H1 (cell line): ENCODE data around the gene APOL4. TPM values are rescaled to one million over a fixed set of nuclear protein-coding genes. Genes with fewer than 3 reads are reported as not detected.

Source experiments
- CTCF ChIA-PET: fragments of 300-600 bp; sonication (Branson Sonifier 250); formaldehyde crosslinking; loops from one replicate; lab custom pipeline; 2021; ENCODE audit not compliant: partially characterized antibody; lab: Charles Lee
- POLR2A ChIA-PET: fragments of 300-600 bp; sonication (Branson Sonifier 250); formaldehyde crosslinking; loops from one replicate; lab custom pipeline; 2021; ENCODE audit warnings: inconsistent platforms; ENCODE audit not compliant: partially characterized antibody; lab: Charles Lee
- DNase-seq, 2 experiments: peaks; one replicate each; pipeline versions ENCODE4 v3.0.0 to v3.0.0-alpha.2; 2010 to 2022; ENCODE audit warnings: low spot score in 2 of 2, low read depth in 1 of 2, mixed read lengths in 1 of 2
- FAIRE-seq: peaks from 2 replicates; lab custom pipeline; 2011; peaks lifted over from hg19 to GRCh38; lab: Jason Lieb, UNC
- H2AFZ ChIP-seq: 2 replicates; pipeline ENCODE4 v1.8.1; 2012; ENCODE audit warnings: low read length, inconsistent platforms
- H2AK5ac ChIP-seq: 2 replicates; pipeline ENCODE4 v1.6.1; 2013; ENCODE audit warnings: low read depth, low read length
- H2BK120ac ChIP-seq: replicated peaks from 2 replicates; pipeline ENCODE3; 2013; ENCODE audit warnings: low read depth, low read length, inconsistent platforms
- H2BK12ac ChIP-seq: 2 replicates; pipeline ENCODE4 v1.6.1; 2013; ENCODE audit warnings: low read depth, low read length
- H2BK15ac ChIP-seq: 2 replicates; pipeline ENCODE4 v1.6.1; 2013; ENCODE audit warnings: low read length
- H2BK20ac ChIP-seq: 2 replicates; pipeline ENCODE4 v1.6.1; 2013; ENCODE audit warnings: low read length
- H2BK5ac ChIP-seq: 2 replicates; pipeline ENCODE4 v1.6.1; 2013; ENCODE audit warnings: low read depth, low read length
- H3K14ac ChIP-seq: 2 replicates; pipeline ENCODE4 v1.6.1; 2013; ENCODE audit warnings: inconsistent platforms; ENCODE audit not compliant: insufficient read length
- H3K18ac ChIP-seq: 2 replicates; pipeline ENCODE4 v1.6.1; 2013; ENCODE audit warnings: low read length; ENCODE audit errors: extremely low read depth
- H3K23ac ChIP-seq: 2 replicates; pipeline ENCODE4 v1.6.1; 2013; ENCODE audit warnings: inconsistent platforms; ENCODE audit not compliant: insufficient read length
- H3K23me2 ChIP-seq: 2 replicates; pipeline ENCODE4 v1.6.1; 2013; ENCODE audit warnings: low read depth, low read length
- H3K27ac ChIP-seq: 2 replicates; pipeline ENCODE4 v1.6.1; 2011; ENCODE audit warnings: low read depth, low read length, inconsistent platforms
- H3K27me3 ChIP-seq, 4 experiments: replicated peaks in 1 of 4; 1 replicate in 1 of 4; 2 replicates in 3 of 4; pipeline versions ENCODE4 v1.6.1 to v1.8.1; 2011 to 2013; ENCODE audit warnings: low read length in 3 of 4, mild to moderate bottlenecking in 3 of 4, inconsistent platforms in 2 of 4, mixed read lengths in 2 of 4, moderate library complexity in 1 of 4; ENCODE audit not compliant: control insufficient read depth in 3 of 4, insufficient read depth in 3 of 4; ENCODE audit errors: extremely low read depth in 1 of 4
- H3K36me3 ChIP-seq, 4 experiments: 2 replicates each; pipeline versions ENCODE4 v1.6.1 to v1.8.1; 2011 to 2013; ENCODE audit warnings: mild to moderate bottlenecking in 4 of 4, low read length in 3 of 4, moderate library complexity in 2 of 4, control low read depth in 1 of 4, inconsistent platforms in 1 of 4; ENCODE audit not compliant: insufficient read depth in 4 of 4, control insufficient read depth in 2 of 4
- H3K4ac ChIP-seq: replicated peaks from 2 replicates; pipeline ENCODE3; 2013; ENCODE audit warnings: low read length, low read depth, mixed read lengths, inconsistent platforms; ENCODE audit not compliant: insufficient read length
- H3K4me1 ChIP-seq, 4 experiments: replicated peaks in 1 of 4; 1 replicate in 1 of 4; 2 replicates in 3 of 4; pipeline versions ENCODE4 v1.6.1 to v1.8.1; 2011 to 2013; ENCODE audit warnings: low read length in 3 of 4, inconsistent platforms in 2 of 4, mixed read lengths in 1 of 4; ENCODE audit not compliant: insufficient read depth in 4 of 4, control insufficient read depth in 3 of 4
- H3K4me2 ChIP-seq, 2 experiments: 2 replicates each; pipeline versions ENCODE4 v1.6.1 to v1.8.1; 2011 to 2013; ENCODE audit warnings: low read depth in 2 of 2, low read length in 2 of 2, control low read depth in 1 of 2, inconsistent platforms in 1 of 2, mild to moderate bottlenecking in 1 of 2; ENCODE audit not compliant: insufficient read depth in 1 of 2
- H3K4me3 ChIP-seq, 4 experiments: fragments of 200-600, 300-600 bp in 1 of 4; sonication (generic), shearing (Covaris generic), sonication (Bioruptor Twin) in 1 of 4; 2 replicates each; pipeline versions ENCODE4 v1.5.1 to v1.8.1; 2011 to 2016; ENCODE audit warnings: low read length in 4 of 4, low read depth in 3 of 4, control low read depth in 2 of 4, inconsistent platforms in 2 of 4, mild to moderate bottlenecking in 2 of 4, mixed read lengths in 1 of 4, moderate library complexity in 1 of 4; ENCODE audit not compliant: insufficient read depth in 2 of 4; ENCODE audit errors: extremely low read depth in 1 of 4
- H3K56ac ChIP-seq: replicated peaks from 2 replicates; pipeline ENCODE3; 2013; ENCODE audit warnings: low read depth, mild to moderate bottlenecking, mixed read lengths, low read length, inconsistent platforms; ENCODE audit not compliant: insufficient read length
- H3K79me1 ChIP-seq: 2 replicates; pipeline ENCODE4 v1.6.1; 2013; ENCODE audit warnings: low read depth, low read length, control low read depth
- H3K79me2 ChIP-seq, 2 experiments: 2 replicates each; pipeline versions ENCODE4 v1.6.1 to v1.8.1; 2012 to 2013; ENCODE audit warnings: low read length in 2 of 2, mild to moderate bottlenecking in 2 of 2, inconsistent platforms in 1 of 2; ENCODE audit not compliant: insufficient read depth in 2 of 2, control insufficient read depth in 1 of 2
- H3K9ac ChIP-seq, 4 experiments: replicated peaks in 1 of 4; 1 replicate in 1 of 4; 2 replicates in 3 of 4; pipeline versions ENCODE4 v1.6.1 to v1.8.1; 2011 to 2013; ENCODE audit warnings: low read depth in 3 of 4, low read length in 3 of 4, control low read depth in 2 of 4, mild to moderate bottlenecking in 2 of 4, moderate library complexity in 2 of 4, inconsistent platforms in 1 of 4; ENCODE audit errors: extremely low read depth in 1 of 4
- H3K9me3 ChIP-seq, 2 experiments: 2 replicates each; pipeline versions ENCODE4 v1.6.1 to v1.8.1; 2012 to 2013; ENCODE audit warnings: mild to moderate bottlenecking in 2 of 2, moderate library complexity in 2 of 2, control low read depth in 1 of 2, inconsistent platforms in 1 of 2, low read depth in 1 of 2, low read length in 1 of 2, mixed read lengths in 1 of 2; ENCODE audit not compliant: insufficient read depth in 2 of 2
- H4K20me1 ChIP-seq, 2 experiments: replicated peaks in 1 of 2; 2 replicates each; pipeline versions ENCODE3 to v1.8.1; 2011 to 2013; ENCODE audit warnings: inconsistent platforms in 2 of 2, low read length in 2 of 2, mild to moderate bottlenecking in 1 of 2; ENCODE audit not compliant: insufficient read depth in 2 of 2, control insufficient read depth in 1 of 2
- H4K5ac ChIP-seq: 2 replicates; pipeline ENCODE4 v1.6.1; 2013; ENCODE audit warnings: low read length, low read depth, mixed read lengths, inconsistent platforms; ENCODE audit not compliant: insufficient read length
- H4K8ac ChIP-seq: 2 replicates; pipeline ENCODE4 v1.8.0; 2013; ENCODE audit warnings: mild to moderate bottlenecking, moderate library complexity, low read length, inconsistent platforms; ENCODE audit not compliant: insufficient read depth; ENCODE audit errors: extremely low read depth
- H4K91ac ChIP-seq: replicated peaks from 2 replicates; pipeline ENCODE3; 2013; ENCODE audit warnings: low read length, mixed read lengths, inconsistent platforms; ENCODE audit not compliant: insufficient read length
- BRCA1 ChIP-seq: IDR thresholded peaks from 2 replicates; pipeline ENCODE4 v1.6.1; 2012; ENCODE audit warnings: low read depth, low read length, improper control_type of control experiment
- CBX5 ChIP-seq: fragments of 300-800, 300-1000 bp; sonication (generic); IDR thresholded peaks from 2 replicates; pipeline ENCODE4 v1.7.1; 2016; ENCODE audit warnings: antibody characterized with exemption, low read length, low read depth
- FOSL1 ChIP-seq: IDR thresholded peaks from 2 replicates; pipeline ENCODE4 v1.6.1; 2011; ENCODE audit warnings: mild to moderate bottlenecking, low read depth, low read length, moderate library complexity; ENCODE audit not compliant: insufficient read depth
- HDAC2 ChIP-seq, 2 experiments: fragments of 300-600 bp in 1 of 2; sonication (generic) in 1 of 2; IDR thresholded peaks; 2 replicates each; pipeline ENCODE4 v1.6.1; 2011 to 2012; ENCODE audit warnings: low read depth in 2 of 2, low read length in 2 of 2, mild to moderate bottlenecking in 2 of 2, moderate library complexity in 2 of 2, borderline replicate concordance in 1 of 2, inconsistent platforms in 1 of 2
- NANOG ChIP-seq: IDR thresholded peaks from 2 replicates; pipeline ENCODE4 v1.6.1; 2011; ENCODE audit warnings: low read length, low read depth, mild to moderate bottlenecking, inconsistent platforms; ENCODE audit not compliant: insufficient read depth, poor library complexity, severe bottlenecking
- RNF2 ChIP-seq: fragments of 200-900, 300-1000 bp; sonication (generic); IDR thresholded peaks from 2 replicates; pipeline ENCODE4 v1.7.1; 2016; ENCODE audit warnings: borderline replicate concordance, low read depth, mild to moderate bottlenecking, antibody characterized with exemption, low read length; ENCODE audit not compliant: poor library complexity, severe bottlenecking; ENCODE audit errors: missing control alignments
- SAP30 ChIP-seq: fragments of 300-600 bp; sonication (generic); IDR thresholded peaks from 2 replicates; pipeline ENCODE4 v1.7.1; 2012; ENCODE audit warnings: low read length, moderate library complexity, mild to moderate bottlenecking, inconsistent platforms; ENCODE audit not compliant: insufficient read depth, insufficient replicate concordance
- SUZ12 ChIP-seq: fragments of 200-600 bp; sonication (generic); IDR thresholded peaks from 2 replicates; pipeline ENCODE4 v1.6.1; 2012; ENCODE audit warnings: mild to moderate bottlenecking, inconsistent platforms, low read length, moderate library complexity, mixed read lengths
- TAF1 ChIP-seq: IDR thresholded peaks from 2 replicates; pipeline ENCODE4 v1.6.1; 2011; ENCODE audit warnings: mild to moderate bottlenecking, low read depth, low read length
- TAF7 ChIP-seq: optimal IDR thresholded peaks from 2 replicates; pipeline ENCODE3; 2011; ENCODE audit warnings: low read depth, mild to moderate bottlenecking, inconsistent platforms, low read length, moderate library complexity, borderline replicate concordance
- WGBS, 2 experiments: shearing (Covaris generic) in 1 of 2; methylation state at CpG; one replicate each; pipeline versions ENCODE4 v1.1.6 to v1.1.7; 2013 to 2015; ENCODE audit warnings: low lambda C conversion rate in 2 of 2, mixed read lengths in 2 of 2, inconsistent platforms in 1 of 2, low coverage in 1 of 2, missing lambda C conversion rate in 1 of 2; ENCODE audit not compliant: insufficient replicate concordance in 2 of 2, insufficient coverage in 1 of 2, insufficient read length in 1 of 2; ENCODE audit errors: extremely low coverage in 1 of 2, missing lambda C conversion rate in 1 of 2; 5-methylcytosine and 5-hydroxymethylcytosine counted together
- polyA plus RNA-seq, 7 experiments: library from polyadenylated mRNA; depleted of rRNA in 3 of 7; stranded (reverse) in 5 of 7; unstranded in 2 of 7; fragments of >200 nt in 5 of 7; fragments of 200-250 nt in 2 of 7; gene quantifications; 1 replicate in 5 of 7; 2 replicates in 1 of 7; 4 replicates in 1 of 7; pipeline versions ENCODE4 v1.2.1 to v1.2.3, GENCODE V29; 2011 to 2013; ENCODE audit warnings: missing spikeins in 2 of 7, mixed read lengths in 2 of 7
- total RNA-seq: library from RNA; stranded (reverse); fragmentation: NEBNext Ultra II Directional; extraction: Animal tissue kit (Norgen Biotek cat#: 25700); gene quantifications from 2 replicates; pipeline ENCODE4 v1.2.1, GENCODE V29; 2021
- TF ChIP-seq, protein P1 (sequence below): IDR thresholded peaks from 2 replicates; pipeline ENCODE4 v1.6.1; 2011; ENCODE audit warnings: low read depth, mild to moderate bottlenecking, low read length; ENCODE audit not compliant: insufficient read depth

The APOL4 gene
- total and polyA plus RNA-seq, 2 of the 8 experiments (the other 6 are each of a cell fraction or from before 2014, with no cell fraction given), result 0.02 TPM; not detected in 1

DNA sequence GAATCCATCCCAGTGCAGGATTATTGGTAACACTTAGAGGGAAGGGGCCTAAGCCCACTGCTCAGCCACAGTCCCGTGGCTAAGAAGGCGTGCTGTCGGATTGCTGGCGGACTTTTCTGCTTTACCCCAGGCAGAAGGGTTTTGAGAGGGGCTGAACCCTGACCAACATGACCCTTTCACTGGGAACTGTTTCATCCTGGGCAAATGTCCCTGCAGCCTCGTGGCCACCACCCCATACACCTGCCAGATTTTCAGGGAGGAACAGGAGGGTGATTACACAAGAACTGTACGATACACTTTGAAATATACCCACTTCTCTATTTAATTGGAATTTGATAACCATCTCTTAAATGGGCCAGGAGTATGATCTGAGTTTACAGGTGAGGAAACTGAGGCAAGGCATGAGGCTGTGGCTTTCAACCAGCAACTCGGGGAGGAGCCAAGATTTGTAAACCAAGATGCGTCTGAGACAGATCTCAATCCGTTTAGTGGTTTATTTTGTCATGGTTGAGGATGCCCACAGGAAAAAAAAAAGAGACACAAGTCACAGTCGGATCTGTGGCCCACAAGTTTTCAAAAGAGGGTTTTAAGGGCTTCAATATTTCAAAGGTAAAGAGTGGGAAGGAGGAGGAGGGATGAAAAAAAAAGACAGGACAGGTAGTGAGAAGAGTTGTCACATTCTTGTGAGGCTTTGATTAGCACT is 34.9 kb downstream of the APOL4 start:
- Histone ChIP-seq H3K36me3 (peaks cover 0 to 3% (median 0%) of the 10 kb centered on the region in 4 experiments; a peak in 1 of 8 replicates), H3K4me2 (no peak overlapping the region), H3K23me2 (no peaks in the 10 kb centered on the region), H3K9me3 (peaks cover 5% of the 10 kb centered on the region in 2 experiments; a peak in 2 of 4 replicates), H3K4ac (no peak overlapping the region), H3K27ac (no peak overlapping the region), H3K14ac (no peak overlapping the region), H2BK120ac (no peak overlapping the region), H3K27me3 (no peaks in the 10 kb centered on the region), H4K8ac (no peak overlapping the region), H3K9ac (no peak overlapping the region), H3K56ac (no peak overlapping the region), H2BK20ac (no peak overlapping the region), H2BK15ac (no peak overlapping the region), H2BK5ac (no peak overlapping the region), H3K79me1 (no peaks in the 10 kb centered on the region), H2AFZ (no peak overlapping the region), H4K20me1 (no peaks in the 10 kb centered on the region), H4K5ac (no peak overlapping the region), H3K79me2 (no peaks in the 10 kb centered on the region), H3K4me1 (no peaks in the 10 kb centered on the region), H3K23ac (no peak overlapping the region), H2AK5ac (no peak overlapping the region), H3K18ac (no peak overlapping the region), H4K91ac (no peak overlapping the region), H3K4me3 (no peak overlapping the region), H2BK12ac (no peak overlapping the region)
- ChIA-PET POLR2A (no interaction called here), CTCF (interaction anchor here (1.0 to 4.7 kb wide), 2 partner anchors 13 to 14 kb away, joined by 3 to 30 read pairs; no protein-coding TSS in a partner anchor)
- DNase-seq (no peak), FAIRE-seq (no peak)
- no peak for TF ChIP-seq SAP30
- TF ChIP-seq TAF7, result no peak
- TF ChIP-seq CBX5, result no peak
- TF ChIP-seq, protein P1, sequence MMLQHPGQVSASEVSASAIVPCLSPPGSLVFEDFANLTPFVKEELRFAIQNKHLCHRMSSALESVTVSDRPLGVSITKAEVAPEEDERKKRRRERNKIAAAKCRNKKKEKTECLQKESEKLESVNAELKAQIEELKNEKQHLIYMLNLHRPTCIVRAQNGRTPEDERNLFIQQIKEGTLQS, result no peak
- TF ChIP-seq HDAC2 (IDR thresholded peaks at IDR 0.05; ENCODE audit: borderline replicate concordance in 1 of 2, low read depth in 2 of 2, low read length in 2 of 2), result no peak
- TF ChIP-seq FOSL1, result no peak
- TF ChIP-seq BRCA1, result no peak
- no peak for TF ChIP-seq RNF2
- no peak for TF ChIP-seq SUZ12
- no peak for TF ChIP-seq TAF1
- TF ChIP-seq NANOG, result no peak
- 92% methylated on average over 10 of the region's 10 CpGs; no CpG with 5 or more reads in 1 of the 2 experiments for WGBS, 2 experiments
